Upper lobe of left lung (tissue), 4 donors: ENCODE measurements around the gene NR3C1.

Experiments
- CTCF ChIP-seq, 6 experiments: fragments of 450-650 bp in 4 of 6; fragments of 200-600 bp in 2 of 6; sonication (generic) in 2 of 6; IDR thresholded peaks; one replicate each; pipeline ENCODE4 v1.5.1; 2016 to 2019; ENCODE audit warnings: antibody characterized with exemption in 6 of 6
- POLR2A ChIP-seq, 4 donors: fragments of 450-650 bp; IDR thresholded peaks; one replicate each; pipeline ENCODE4 v1.5.1; 2016 to 2017; ENCODE audit warnings: antibody characterized with exemption in 4 of 4, mild to moderate bottlenecking in 2 of 4

- TF ChIP-seq CTCF (IDR thresholded peaks at IDR 0.05): no peak
- no peak for TF ChIP-seq POLR2A (IDR thresholded peaks at IDR 0.05)
These were observed 132.1 kb downstream of the NR3C1 start for GRCh38 chr5:143271431-143271830.
